GM12864 (cell line): Measurements from ENCODE around the gene TCTA.

Experiments
- DNase-seq: peaks from one replicate; pipeline ENCODE4 v3.0.0-alpha.2; 2011; ENCODE audit warnings: low read depth
- H3K4me3 ChIP-seq: 2 replicates; pipeline ENCODE4 v1.5.1; 2011; ENCODE audit warnings: mild to moderate bottlenecking, low read depth, low read length, control low read depth
- CTCF ChIP-seq: IDR thresholded peaks from 2 replicates; pipeline ENCODE4 v1.5.1; 2011; ENCODE audit warnings: low read depth, mild to moderate bottlenecking, moderate library complexity, low read length, control low read depth, inconsistent platforms; ENCODE audit errors: missing control alignments

Gene TCTA

GRCh38 chr3:49427586-49427985 lies 15.4 kb downstream of the TCTA start:
- no peak overlapping the region for H3K4me3 ChIP-seq
- no peak for TF ChIP-seq CTCF
- DNase-seq: no peak

- peak overlapping the region; percentile 57 for H3K4me3 ChIP-seq
- DNase-seq: no peak
- TF ChIP-seq CTCF: no peak
These were observed 16.5 kb downstream of the TCTA start for GRCh38 chr3:49428752-49429080.

GRCh38 chr3:49434731-49435130 lies 22.5 kb downstream of the TCTA start:
- DNase-seq: no peak
- H3K4me3 ChIP-seq: no peak overlapping the region
- no peak for TF ChIP-seq CTCF

GRCh38 chr3:49445391-49445790 lies 33.2 kb downstream of the TCTA start:
- no peak for TF ChIP-seq CTCF
- no peak for DNase-seq
- H3K4me3 ChIP-seq: no peak overlapping the region

GRCh38 chr3:49453621-49454020 lies 41.4 kb downstream of the TCTA start:
- TF ChIP-seq CTCF: no peak
- no peak for DNase-seq
- H3K4me3 ChIP-seq: no peak overlapping the region

- no peak overlapping the region for H3K4me3 ChIP-seq
- DNase-seq: no peak
- peak; percentile 31 for TF ChIP-seq CTCF
These were observed 42.2 kb downstream of the TCTA start for GRCh38 chr3:49454458-49454857.

GRCh38 chr3:49454898-49455681 lies 42.9 kb downstream of the TCTA start:
- no peak for DNase-seq
- H3K4me3 ChIP-seq: no peak overlapping the region
- TF ChIP-seq CTCF: no peak
